D721Med (cell line): Measurements from ENCODE around the gene BOLA1.
"Not testable (repeated sequence)": the region's sequence is repeated elsewhere in the genome, so short reads cannot be mapped to it uniquely, and the experiment has no call there.

ENCODE experiments used
- DNase-seq: peaks from one replicate; pipeline ENCODE4 v3.0.0; 2011; ENCODE audit warnings: low spot score; ENCODE audit not compliant: insufficient read length
- FAIRE-seq: peaks from 2 replicates; lab custom pipeline; 2011; peaks lifted over from hg19 to GRCh38; lab: Jason Lieb, UNC
- CTCF ChIP-seq: IDR thresholded peaks from 2 replicates; pipeline ENCODE4 v1.5.1; 2012; ENCODE audit warnings: mild to moderate bottlenecking, control low read depth; ENCODE audit not compliant: insufficient read depth; ENCODE audit errors: missing control alignments

BOLA1 gene, protein sequence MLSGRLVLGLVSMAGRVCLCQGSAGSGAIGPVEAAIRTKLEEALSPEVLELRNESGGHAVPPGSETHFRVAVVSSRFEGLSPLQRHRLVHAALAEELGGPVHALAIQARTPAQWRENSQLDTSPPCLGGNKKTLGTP

GRCh38 chr1:149899460-149900284 is at the start of gene BOLA1:
TSS of gene BOLA1 (plus strand) at chr1:149899568. CDS start at chr1:149900060, 492 bp downstream.
- peak; percentile 99 for DNase-seq
- no peak for TF ChIP-seq CTCF
- peak; percentile 86 for FAIRE-seq

- no peak for TF ChIP-seq CTCF
- no peak for FAIRE-seq
- DNase-seq = no peak
These were observed 49.4 kb upstream of the BOLA1 start for GRCh38 chr1:149849947-149850360.

DNA sequence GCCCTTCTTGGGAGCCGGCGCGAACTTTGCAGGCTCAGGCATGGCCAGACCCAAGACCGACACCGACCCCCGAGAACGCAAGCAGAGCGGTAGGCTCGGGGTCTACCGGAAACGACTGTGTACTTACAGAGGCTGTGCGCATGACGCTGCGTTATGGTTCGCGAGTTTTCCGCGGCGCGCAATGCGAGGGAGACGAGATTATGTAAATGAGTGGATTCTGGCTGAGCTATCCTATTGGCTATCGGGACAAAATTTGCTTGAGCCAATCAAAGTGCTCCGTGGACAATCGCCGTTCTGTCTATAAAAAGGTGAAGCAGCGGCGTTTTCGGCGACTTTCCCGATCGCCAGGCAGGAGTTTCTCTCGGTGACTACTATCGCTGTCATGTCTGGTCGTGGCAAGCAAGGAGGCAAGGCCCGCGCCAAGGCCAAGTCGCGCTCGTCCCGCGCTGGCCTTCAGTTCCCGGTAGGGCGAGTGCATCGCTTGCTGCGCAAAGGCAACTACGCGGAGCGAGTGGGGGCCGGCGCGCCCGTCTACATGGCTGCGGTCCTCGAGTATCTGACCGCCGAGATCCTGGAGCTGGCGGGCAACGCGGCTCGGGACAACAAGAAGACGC is 48.5 kb upstream of the BOLA1 start:
- FAIRE-seq = peak; percentile 29
- not testable (repeated sequence) for DNase-seq

GRCh38 chr1:149851585-149852213 is 47.7 kb upstream of the BOLA1 start:
- not testable (repeated sequence) for DNase-seq, FAIRE-seq

GRCh38 chr1:149852263-149852662 is 47.1 kb upstream of the BOLA1 start:
- FAIRE-seq, DNase-seq: not testable (repeated sequence)

DNA sequence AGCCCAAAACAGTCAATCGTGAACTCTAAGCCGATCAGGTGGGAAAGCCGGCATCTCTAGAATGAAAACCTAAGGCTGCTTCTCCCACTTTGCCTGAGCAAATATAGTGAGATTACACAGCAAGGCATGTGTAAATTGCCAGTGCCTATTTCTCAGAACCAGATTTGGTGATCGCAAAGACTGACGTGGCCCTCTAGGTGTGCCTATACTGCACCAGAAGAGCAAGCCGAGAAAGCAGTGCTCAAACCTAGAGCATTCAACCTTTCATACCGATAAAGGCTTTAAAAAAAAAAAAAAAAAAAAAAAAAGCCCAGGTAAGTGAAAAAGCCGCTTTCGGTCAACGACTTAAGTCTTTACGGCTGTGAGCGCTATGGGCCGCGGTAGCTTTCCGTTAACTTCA is 39.1 kb upstream of the BOLA1 start:
- DNase-seq, FAIRE-seq: not testable (repeated sequence)

DNA sequence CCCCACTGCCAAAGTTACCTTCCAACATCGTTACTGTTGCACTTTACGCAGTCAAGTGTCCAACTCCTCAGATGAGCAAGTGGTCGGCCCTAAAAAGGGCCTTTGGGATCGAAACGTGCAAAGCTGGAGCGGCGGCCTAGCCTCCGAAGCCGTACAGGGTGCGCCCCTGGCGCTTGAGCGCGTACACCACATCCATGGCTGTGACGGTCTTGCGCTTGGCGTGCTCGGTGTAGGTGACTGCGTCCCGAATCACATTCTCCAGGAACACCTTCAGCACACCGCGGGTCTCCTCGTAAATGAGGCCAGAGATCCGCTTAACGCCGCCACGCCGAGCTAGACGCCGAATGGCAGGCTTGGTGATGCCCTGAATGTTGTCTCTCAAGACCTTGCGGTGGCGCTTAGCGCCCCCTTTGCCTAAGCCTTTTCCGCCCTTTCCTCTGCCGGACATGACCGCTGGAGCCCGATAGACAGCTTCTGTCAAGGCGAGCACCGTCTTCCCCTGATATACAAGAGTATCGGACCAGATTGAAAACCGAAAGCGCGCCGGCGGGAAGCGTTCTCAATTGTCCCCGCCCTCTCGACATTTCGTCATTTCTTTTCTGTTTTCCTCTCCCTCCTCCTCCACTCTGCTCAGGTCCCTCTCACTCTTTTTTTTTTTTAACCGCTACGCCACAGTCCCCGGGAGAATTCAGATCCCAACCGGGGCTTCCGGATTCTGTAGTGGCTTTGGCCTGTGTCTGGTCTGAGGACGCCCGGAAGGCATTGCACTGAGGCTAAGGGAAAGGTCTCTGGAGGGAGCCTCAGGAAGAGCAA is 38.5 kb upstream of the BOLA1 start:
- not testable (repeated sequence) for DNase-seq, FAIRE-seq

GRCh38 chr1:149861497-149862054 is 37.8 kb upstream of the BOLA1 start:
- DNase-seq, FAIRE-seq: not testable (repeated sequence)

- FAIRE-seq, DNase-seq: not testable (repeated sequence)
These were observed 32.5 kb upstream of the BOLA1 start for GRCh38 chr1:149866887-149867286.

GRCh38 chr1:149873060-149873459 is 26.3 kb upstream of the BOLA1 start:
- FAIRE-seq, DNase-seq: not testable (repeated sequence)
